IPS-18c (cell line): Measurements from ENCODE around the gene SMIM13.
"Not testable (repeated sequence)": the region's sequence is repeated elsewhere in the genome, so short reads cannot be mapped to it uniquely, and the experiment has no call there.

Source experiments
- H3K4me3 ChIP-seq: 2 replicates; pipeline ENCODE4 v1.7.0; 2013; ENCODE audit warnings: low read depth, mild to moderate bottlenecking, low read length, moderate library complexity; ENCODE audit not compliant: insufficient read depth
- H3K9me3 ChIP-seq: one replicate; pipeline ENCODE4 v1.6.1; 2013; ENCODE audit warnings: mild to moderate bottlenecking, low read length, moderate library complexity; ENCODE audit not compliant: control insufficient read depth, insufficient read depth

SMIM13 gene

GRCh38 chr6:11108726-11109125 is 15.1 kb downstream of the SMIM13 start:
- no peaks in the 10 kb centered on the region for H3K9me3 ChIP-seq
- no peak overlapping the region for H3K4me3 ChIP-seq

GRCh38 chr6:11110921-11111768 is 17.5 kb downstream of the SMIM13 start, which contains the start of gene ERVFRD-1:
ERVFRD-1 (minus strand) TSS chr6:11111725; CDS start chr6:11105310, 6,415 bp downstream.
- no peaks in the 10 kb centered on the region for H3K9me3 ChIP-seq
- H3K4me3 ChIP-seq, result no peak within 1 kb of the TSS

- Histone ChIP-seq H3K4me3 (no peak overlapping the region), H3K9me3 (no peaks in the 10 kb centered on the region)
These were observed 18.3 kb downstream of the SMIM13 start for GRCh38 chr6:11111769-11112437.

- Histone ChIP-seq H3K4me3 (no peak overlapping the region), H3K9me3 (no peaks in the 10 kb centered on the region)
These were observed 19.4 kb downstream of the SMIM13 start for GRCh38 chr6:11113038-11113437.

GRCh38 chr6:11115808-11116536 is 22.3 kb downstream of the SMIM13 start:
- not testable (repeated sequence) for H3K4me3 ChIP-seq, H3K9me3 ChIP-seq

GRCh38 chr6:11120271-11121005 is 26.8 kb downstream of the SMIM13 start:
- Histone ChIP-seq H3K4me3 (no peak overlapping the region), H3K9me3 (no peaks in the 10 kb centered on the region)

GRCh38 chr6:11121851-11122250 is 28.2 kb downstream of the SMIM13 start:
- Histone ChIP-seq H3K9me3 (no peaks in the 10 kb centered on the region), H3K4me3 (no peak overlapping the region)

GRCh38 chr6:11122380-11122779 is 28.7 kb downstream of the SMIM13 start:
- H3K4me3 ChIP-seq, result no peak overlapping the region
- no peaks in the 10 kb centered on the region for H3K9me3 ChIP-seq

GRCh38 chr6:11123978-11124377 is 30.3 kb downstream of the SMIM13 start:
- no peaks in the 10 kb centered on the region for H3K9me3 ChIP-seq

GRCh38 chr6:11126876-11127275 is 33.2 kb downstream of the SMIM13 start:
- Histone ChIP-seq H3K9me3 (no peaks in the 10 kb centered on the region), H3K4me3 (no peak overlapping the region)

More at GRCh38 chr6:11123978-11124377, 30.3 kb downstream of the SMIM13 start:
- no peak overlapping the region for H3K4me3 ChIP-seq

GRCh38 chr6:11128608-11129007 is 35.0 kb downstream of the SMIM13 start:
- Histone ChIP-seq H3K4me3 (no peak overlapping the region), H3K9me3 (no peaks in the 10 kb centered on the region)

- no peak overlapping the region for H3K4me3 ChIP-seq
- H3K9me3 ChIP-seq, result no peaks in the 10 kb centered on the region
These were observed 36.4 kb downstream of the SMIM13 start for GRCh38 chr6:11129908-11130565.

- no peaks in the 10 kb centered on the region for H3K9me3 ChIP-seq
These were observed 37.0 kb downstream of the SMIM13 start for GRCh38 chr6:11130605-11131004.

GRCh38 chr6:11132194-11132888 is 38.7 kb downstream of the SMIM13 start:
- Histone ChIP-seq H3K4me3 (no peak overlapping the region), H3K9me3 (no peaks in the 10 kb centered on the region)

More at GRCh38 chr6:11130605-11131004, 37.0 kb downstream of the SMIM13 start:
- H3K4me3 ChIP-seq, result no peak overlapping the region

GRCh38 chr6:11133281-11133680 is 39.6 kb downstream of the SMIM13 start:
- no peaks in the 10 kb centered on the region for H3K9me3 ChIP-seq

GRCh38 chr6:11136809-11137208 is 43.2 kb downstream of the SMIM13 start:
- Histone ChIP-seq H3K9me3 (no peaks in the 10 kb centered on the region), H3K4me3 (no peak overlapping the region)

More at GRCh38 chr6:11133281-11133680, 39.6 kb downstream of the SMIM13 start:
- H3K4me3 ChIP-seq, result no peak overlapping the region
